ENCODE results near the gene ST6GALNAC4. TPM values are rescaled to one million over a fixed set of nuclear protein-coding genes. Genes with fewer than 3 reads are reported as not detected.

The ST6GALNAC4 gene
- total RNA-seq, 1 experiment from 2014 or later: 15.4 TPM

DNA sequence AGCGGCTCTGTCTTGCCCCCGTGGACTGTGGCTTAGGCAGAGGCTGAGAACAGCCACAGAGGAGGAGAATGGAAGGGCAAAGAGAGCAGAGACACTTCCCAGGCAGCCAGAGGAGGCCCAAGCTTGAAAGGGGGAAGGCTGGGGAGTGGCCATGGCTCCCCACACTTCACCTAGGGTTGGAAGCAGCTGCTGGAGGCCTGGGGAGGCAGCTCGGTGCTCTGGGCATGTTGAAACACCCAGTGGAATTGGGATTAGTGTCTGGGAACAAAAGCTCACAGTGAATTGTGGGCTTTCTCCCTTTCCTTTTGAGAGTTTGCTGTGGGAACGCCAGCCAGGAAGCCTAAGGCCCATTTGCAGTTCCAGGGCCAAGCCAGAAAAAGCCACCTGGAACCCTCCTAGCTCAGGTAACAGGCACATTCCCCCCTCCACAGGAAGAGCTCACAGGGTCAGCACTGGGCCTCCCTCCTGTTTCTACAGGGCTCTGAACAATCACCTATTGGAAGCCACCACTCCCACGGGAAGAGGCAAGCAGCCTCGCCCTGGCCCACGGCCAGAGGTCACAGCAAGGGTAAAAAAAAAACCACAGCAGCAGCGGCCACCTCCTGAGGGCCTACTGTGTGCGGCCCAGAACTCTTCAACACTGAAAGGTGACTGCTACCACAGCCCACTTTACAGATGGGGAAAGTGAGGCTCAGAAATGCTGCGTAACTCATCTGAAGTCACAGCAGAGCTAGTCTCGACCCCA, 43.7 kb upstream of the ST6GALNAC4 start:
- Mint-ChIP-seq H3K27me3 (ENCODE audit: low read depth) (no peaks in the 10 kb centered on the region), H3K4me1 (peaks cover 47 to 55% of the 10 kb centered on the region in 2 experiments), H3K27ac (peak overlapping the region; percentile 38 to 92 (median 90); a peak in 6 of 7 replicates), H3K9me3 (no peaks in the 10 kb centered on the region), H3K4me3 (no peak overlapping the region), H3K36me3 (ENCODE audit: insufficient read depth in 1 of 3, low read depth in 3 of 3) (peaks cover 0 to 9% (median 6%) of the 10 kb centered on the region in 3 experiments; a peak in 5 of 7 replicates)
- no peak overlapping the region for H3K4me2 ChIP-seq (ENCODE audit: insufficient read depth, insufficient read length, low read length)
- H3K79me2 ChIP-seq (ENCODE audit: insufficient read depth, low read length): peaks cover 8% of the 10 kb centered on the region; the same call in 1 of the 2 replicates
- TF ChIP-seq, protein P1, sequence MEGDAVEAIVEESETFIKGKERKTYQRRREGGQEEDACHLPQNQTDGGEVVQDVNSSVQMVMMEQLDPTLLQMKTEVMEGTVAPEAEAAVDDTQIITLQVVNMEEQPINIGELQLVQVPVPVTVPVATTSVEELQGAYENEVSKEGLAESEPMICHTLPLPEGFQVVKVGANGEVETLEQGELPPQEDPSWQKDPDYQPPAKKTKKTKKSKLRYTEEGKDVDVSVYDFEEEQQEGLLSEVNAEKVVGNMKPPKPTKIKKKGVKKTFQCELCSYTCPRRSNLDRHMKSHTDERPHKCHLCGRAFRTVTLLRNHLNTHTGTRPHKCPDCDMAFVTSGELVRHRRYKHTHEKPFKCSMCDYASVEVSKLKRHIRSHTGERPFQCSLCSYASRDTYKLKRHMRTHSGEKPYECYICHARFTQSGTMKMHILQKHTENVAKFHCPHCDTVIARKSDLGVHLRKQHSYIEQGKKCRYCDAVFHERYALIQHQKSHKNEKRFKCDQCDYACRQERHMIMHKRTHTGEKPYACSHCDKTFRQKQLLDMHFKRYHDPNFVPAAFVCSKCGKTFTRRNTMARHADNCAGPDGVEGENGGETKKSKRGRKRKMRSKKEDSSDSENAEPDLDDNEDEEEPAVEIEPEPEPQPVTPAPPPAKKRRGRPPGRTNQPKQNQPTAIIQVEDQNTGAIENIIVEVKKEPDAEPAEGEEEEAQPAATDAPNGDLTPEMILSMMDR (conservative IDR thresholded peaks at IDR 0.05): no peak
- H4K5ac ChIP-seq (ENCODE audit: insufficient read length, low read depth, low read length): no peak overlapping the region
- H3K56ac ChIP-seq (ENCODE audit: insufficient read length, low read depth, low read length): no peak overlapping the region
- no peak for DNase-seq
- no peak overlapping the region for H3T11ph ChIP-seq (ENCODE audit: low read length)
- no peaks in the 10 kb centered on the region for H4K20me1 ChIP-seq (ENCODE audit: control insufficient read depth, insufficient read depth, insufficient read length)
- H2BK20ac ChIP-seq (ENCODE audit: low read depth, low read length, poor library complexity, severe bottlenecking): no peak overlapping the region
- no peaks in the 10 kb centered on the region for H3K27me3 ChIP-seq (ENCODE audit: insufficient read depth, low read length)
- H3K14ac ChIP-seq (ENCODE audit: insufficient read depth, low read length): no peak overlapping the region; the same call in 1 of the 2 replicates
- WGBS (ENCODE audit: extremely low coverage, insufficient read length, low lambda C conversion rate): no CpG with 5 or more reads among the region's 11 CpGs
- no peak overlapping the region for H2AFZ ChIP-seq (ENCODE audit: low read length)
- no peak overlapping the region for H2BK5ac ChIP-seq (ENCODE audit: insufficient read length, low read length)
- no peak overlapping the region for H4K8ac ChIP-seq (replicated peaks; ENCODE audit: insufficient read length, low read depth, low read length)
- 0 out of 2 replicates have a peak overlapping the region, but pooled peaks have one; percentile 5 for H2BK15ac ChIP-seq (ENCODE audit: low read depth, low read length)
- no peaks in the 10 kb centered on the region for H3K9me3 ChIP-seq (ENCODE audit: control insufficient read depth, low read depth, low read length)
- H3K23me2 ChIP-seq (ENCODE audit: insufficient read length, low read depth, low read length, poor library complexity, severe bottlenecking): no peaks in the 10 kb centered on the region
- H3K27ac ChIP-seq (ENCODE audit: insufficient read length, low read depth, low read length): no peak overlapping the region
- no peak overlapping the region for H3K9ac ChIP-seq (ENCODE audit: extremely low read depth, insufficient read length, low read length)
- H4K91ac ChIP-seq (ENCODE audit: insufficient read length, low read depth, low read length): no peak overlapping the region
- H2BK120ac ChIP-seq (ENCODE audit: low read depth, low read length, poor library complexity, severe bottlenecking): no peak overlapping the region
- H3K4me1 ChIP-seq (ENCODE audit: insufficient read depth, low read length): peaks cover 3% of the 10 kb centered on the region; the same call in 1 of the 2 replicates
- H3K4ac ChIP-seq (ENCODE audit: low read depth, low read length): no peak overlapping the region
- peaks cover 2% of the 10 kb centered on the region for H3K79me1 ChIP-seq (ENCODE audit: insufficient read depth, low read depth, low read length, poor library complexity, severe bottlenecking)
- no peak overlapping the region for H3K18ac ChIP-seq (ENCODE audit: insufficient read length, low read depth, low read length)
- no peak overlapping the region for H2AK5ac ChIP-seq (ENCODE audit: insufficient read length, low read length)
- H2BK12ac ChIP-seq (ENCODE audit: insufficient read length, low read depth, low read length): no peak overlapping the region
- no peak overlapping the region for H3K23ac ChIP-seq (ENCODE audit: insufficient read length, low read depth, low read length)

Data from H9 (cell line).